ENCODE data around the gene NHLH2.

NHLH2 gene

GRCh38 chr1:115832651-115833050, 8.3 kb downstream of the NHLH2 start:
- ATAC-seq (ENCODE audit: insufficient read depth, low read depth), result no peak

GRCh38 chr1:115830963-115831362, 10.0 kb downstream of the NHLH2 start:
- Histone ChIP-seq H3K27me3 (ENCODE audit: insufficient read depth, low read length, poor library complexity) (peaks cover 7% of the 10 kb centered on the region), H3K4me1 (ENCODE audit: insufficient read depth, low read length) (no peaks in the 10 kb centered on the region), H3K79me2 (ENCODE audit: insufficient read depth, low read length) (no peaks in the 10 kb centered on the region), H4K20me1 (ENCODE audit: insufficient read depth, low read length) (no peaks in the 10 kb centered on the region), H3K4me2 (ENCODE audit: insufficient read depth, low read length) (no peak overlapping the region), H3K9me3 (ENCODE audit: insufficient read depth, low read length, severe bottlenecking) (no peaks in the 10 kb centered on the region), H3K27ac (ENCODE audit: low read length) (no peak overlapping the region), H3K9ac (ENCODE audit: low read depth, low read length) (no peak overlapping the region), H3K36me3 (ENCODE audit: insufficient read depth, low read length) (no peaks in the 10 kb centered on the region), H2AFZ (ENCODE audit: low read depth, low read length) (no peak overlapping the region), H3K4me3 (ENCODE audit: low read depth in 1 of 2, low read length in 2 of 2) (no peak overlapping the region)
- no peak for TF ChIP-seq EZH2 (IDR thresholded peaks at IDR 0.05; ENCODE audit: borderline replicate concordance, low read depth, low read length, severe bottlenecking)
- no peak for TF ChIP-seq CTCF (IDR thresholded peaks at IDR 0.05; ENCODE audit: borderline replicate concordance, extremely low read depth, low read length, poor library complexity, severe bottlenecking)
- ATAC-seq (ENCODE audit: insufficient read depth, low read depth), result no peak
- no peak for DNase-seq

More at GRCh38 chr1:115832651-115833050, 8.3 kb downstream of the NHLH2 start:
- no peaks in the 10 kb centered on the region for H4K20me1 ChIP-seq (ENCODE audit: insufficient read depth, low read length)
- no peak overlapping the region for H3K4me2 ChIP-seq (ENCODE audit: insufficient read depth, low read length)
- DNase-seq, result no peak
- no peak overlapping the region for H3K27ac ChIP-seq (ENCODE audit: low read length)
- H2AFZ ChIP-seq (ENCODE audit: low read depth, low read length), result no peak overlapping the region
- H3K4me3 ChIP-seq (ENCODE audit: low read depth in 1 of 2, low read length in 2 of 2), result no peak overlapping the region
- H3K36me3 ChIP-seq (ENCODE audit: insufficient read depth, low read length), result no peaks in the 10 kb centered on the region
- H3K27me3 ChIP-seq (ENCODE audit: insufficient read depth, low read length, poor library complexity), result peaks cover 3% of the 10 kb centered on the region
- TF ChIP-seq EZH2 (IDR thresholded peaks at IDR 0.05; ENCODE audit: borderline replicate concordance, low read depth, low read length, severe bottlenecking), result no peak
- no peak for TF ChIP-seq CTCF (IDR thresholded peaks at IDR 0.05; ENCODE audit: borderline replicate concordance, extremely low read depth, low read length, poor library complexity, severe bottlenecking)
- no peak overlapping the region for H3K9ac ChIP-seq (ENCODE audit: low read depth, low read length)
- no peaks in the 10 kb centered on the region for H3K4me1 ChIP-seq (ENCODE audit: insufficient read depth, low read length)
- H3K9me3 ChIP-seq (ENCODE audit: insufficient read depth, low read length, severe bottlenecking), result no peaks in the 10 kb centered on the region
- no peaks in the 10 kb centered on the region for H3K79me2 ChIP-seq (ENCODE audit: insufficient read depth, low read length)

GRCh38 chr1:115829947-115830346, 11.0 kb downstream of the NHLH2 start:
- Histone ChIP-seq H3K36me3 (ENCODE audit: insufficient read depth, low read length) (no peaks in the 10 kb centered on the region), H3K9ac (ENCODE audit: low read depth, low read length) (no peak overlapping the region), H3K4me3 (ENCODE audit: low read depth in 1 of 2, low read length in 2 of 2) (no peak overlapping the region), H3K4me1 (ENCODE audit: insufficient read depth, low read length) (no peaks in the 10 kb centered on the region), H3K79me2 (ENCODE audit: insufficient read depth, low read length) (no peaks in the 10 kb centered on the region), H3K9me3 (ENCODE audit: insufficient read depth, low read length, severe bottlenecking) (no peaks in the 10 kb centered on the region), H3K27ac (ENCODE audit: low read length) (no peak overlapping the region), H2AFZ (ENCODE audit: low read depth, low read length) (no peak overlapping the region), H4K20me1 (ENCODE audit: insufficient read depth, low read length) (no peaks in the 10 kb centered on the region), H3K27me3 (ENCODE audit: insufficient read depth, low read length, poor library complexity) (peaks cover 9% of the 10 kb centered on the region), H3K4me2 (ENCODE audit: insufficient read depth, low read length) (no peak overlapping the region)
- TF ChIP-seq CTCF (IDR thresholded peaks at IDR 0.05; ENCODE audit: borderline replicate concordance, extremely low read depth, low read length, poor library complexity, severe bottlenecking) (no peak), EZH2 (IDR thresholded peaks at IDR 0.05; ENCODE audit: borderline replicate concordance, low read depth, low read length, severe bottlenecking) (no peak)
- ATAC-seq (ENCODE audit: insufficient read depth, low read depth) (no peak), DNase-seq (no peak)
